ENCODE results near the gene CPAMD8. TPM values are rescaled to one million over a fixed set of nuclear protein-coding genes. Genes with fewer than 3 reads are reported as not detected.

CPAMD8 gene
- total and polyA plus RNA-seq, 9 of the 15 experiments (the other 6 are each of a cell fraction or from before 2014, with no cell fraction given), result 0.20 to 2.1 (median 1.3) TPM

DNA sequence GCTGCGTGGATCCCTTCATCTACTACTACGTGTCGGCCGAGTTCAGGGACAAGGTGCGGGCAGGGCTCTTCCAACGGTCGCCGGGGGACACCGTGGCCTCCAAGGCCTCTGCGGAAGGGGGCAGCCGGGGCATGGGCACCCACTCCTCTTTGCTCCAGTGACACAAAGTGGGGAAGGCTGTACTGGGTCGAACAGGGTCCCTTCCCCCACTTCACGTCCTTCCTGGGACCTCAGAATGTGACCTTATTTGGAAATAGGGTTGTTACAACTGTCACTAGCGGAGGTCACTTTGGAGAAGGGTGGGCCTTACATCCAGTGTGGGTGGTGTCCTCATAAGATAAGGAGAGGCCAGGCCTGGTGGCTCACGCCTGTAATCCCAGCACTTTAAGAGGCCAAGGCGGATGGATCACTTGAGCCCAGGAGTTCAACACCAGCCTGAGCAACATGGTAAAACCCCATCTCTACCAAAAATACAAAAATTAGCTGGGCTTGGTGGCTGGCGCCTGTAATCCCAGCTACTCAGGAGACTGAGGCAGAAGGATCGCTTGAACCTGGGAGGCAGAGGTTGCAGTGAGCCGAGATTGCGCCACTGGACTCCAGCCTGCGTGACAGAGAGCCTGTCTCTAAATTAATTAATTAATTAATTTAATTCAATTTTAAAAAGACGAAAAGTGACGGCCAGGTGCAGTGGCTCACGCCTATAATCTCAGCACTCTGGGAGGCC, 136.0 kb downstream of the CPAMD8 start (continued):
- TF ChIP-seq FOXK2 (conservative IDR thresholded peaks at IDR 0.05 in 1 of 2, IDR thresholded peaks at IDR 0.05 in 1 of 2; ENCODE audit: low read depth in 2 of 2) (peak; percentile 69 to 70), RNF2 (IDR thresholded peaks at IDR 0.05) (peak; percentile 94), NCOR1 (IDR thresholded peaks at IDR 0.05) (peak; percentile 68), ZNF12 (CRISPR knock-in tag; IDR thresholded peaks at IDR 0.05) (0 out of 2 replicates have a peak, but pooled peaks have one; percentile 11), BRD4 (IDR thresholded peaks at IDR 0.05) (0 out of 2 replicates have a peak, but pooled peaks have one; percentile 27), GATAD2B (IDR thresholded peaks at IDR 0.05; ENCODE audit: borderline replicate concordance) (0 out of 2 replicates have a peak, but pooled peaks have one; percentile 20), ZNF324 (CRISPR knock-in tag; IDR thresholded peaks at IDR 0.05) (0 out of 2 replicates have a peak, but pooled peaks have one; percentile 25), POLR2AphosphoS5 (IDR thresholded peaks at IDR 0.05; ENCODE audit: control insufficient read depth, insufficient read depth, low read depth, low read length) (no peak; the same call in 1 of the 2 replicates), ZNF408 (CRISPR knock-in tag; IDR thresholded peaks at IDR 0.05; ENCODE audit: low read depth) (no peak), SREBF1 (IDR thresholded peaks at IDR 0.05; ENCODE audit: borderline replicate concordance, low read depth, low read length) (no peak), ZNF175 (CRISPR knock-in tag; IDR thresholded peaks at IDR 0.05; ENCODE audit: low read depth) (peak; percentile 88; the same call in 1 of the 2 replicates), BCOR (IDR thresholded peaks at IDR 0.05) (peak; percentile 39), CBFB (CRISPR knock-in tag; IDR thresholded peaks at IDR 0.05) (0 out of 2 replicates have a peak, but pooled peaks have one; percentile 10), SNRNP70 (optimal IDR thresholded peaks at IDR 0.05; ENCODE audit: low read depth, low read length) (no peak), MAZ (CRISPR knock-in tag; conservative IDR thresholded peaks at IDR 0.05 in 1 of 2, IDR thresholded peaks at IDR 0.05 in 1 of 2) (peak in 1 of 2 experiments; percentile 8; a peak in 3 of 4 replicates)
- TF ChIP-seq, protein P1, sequence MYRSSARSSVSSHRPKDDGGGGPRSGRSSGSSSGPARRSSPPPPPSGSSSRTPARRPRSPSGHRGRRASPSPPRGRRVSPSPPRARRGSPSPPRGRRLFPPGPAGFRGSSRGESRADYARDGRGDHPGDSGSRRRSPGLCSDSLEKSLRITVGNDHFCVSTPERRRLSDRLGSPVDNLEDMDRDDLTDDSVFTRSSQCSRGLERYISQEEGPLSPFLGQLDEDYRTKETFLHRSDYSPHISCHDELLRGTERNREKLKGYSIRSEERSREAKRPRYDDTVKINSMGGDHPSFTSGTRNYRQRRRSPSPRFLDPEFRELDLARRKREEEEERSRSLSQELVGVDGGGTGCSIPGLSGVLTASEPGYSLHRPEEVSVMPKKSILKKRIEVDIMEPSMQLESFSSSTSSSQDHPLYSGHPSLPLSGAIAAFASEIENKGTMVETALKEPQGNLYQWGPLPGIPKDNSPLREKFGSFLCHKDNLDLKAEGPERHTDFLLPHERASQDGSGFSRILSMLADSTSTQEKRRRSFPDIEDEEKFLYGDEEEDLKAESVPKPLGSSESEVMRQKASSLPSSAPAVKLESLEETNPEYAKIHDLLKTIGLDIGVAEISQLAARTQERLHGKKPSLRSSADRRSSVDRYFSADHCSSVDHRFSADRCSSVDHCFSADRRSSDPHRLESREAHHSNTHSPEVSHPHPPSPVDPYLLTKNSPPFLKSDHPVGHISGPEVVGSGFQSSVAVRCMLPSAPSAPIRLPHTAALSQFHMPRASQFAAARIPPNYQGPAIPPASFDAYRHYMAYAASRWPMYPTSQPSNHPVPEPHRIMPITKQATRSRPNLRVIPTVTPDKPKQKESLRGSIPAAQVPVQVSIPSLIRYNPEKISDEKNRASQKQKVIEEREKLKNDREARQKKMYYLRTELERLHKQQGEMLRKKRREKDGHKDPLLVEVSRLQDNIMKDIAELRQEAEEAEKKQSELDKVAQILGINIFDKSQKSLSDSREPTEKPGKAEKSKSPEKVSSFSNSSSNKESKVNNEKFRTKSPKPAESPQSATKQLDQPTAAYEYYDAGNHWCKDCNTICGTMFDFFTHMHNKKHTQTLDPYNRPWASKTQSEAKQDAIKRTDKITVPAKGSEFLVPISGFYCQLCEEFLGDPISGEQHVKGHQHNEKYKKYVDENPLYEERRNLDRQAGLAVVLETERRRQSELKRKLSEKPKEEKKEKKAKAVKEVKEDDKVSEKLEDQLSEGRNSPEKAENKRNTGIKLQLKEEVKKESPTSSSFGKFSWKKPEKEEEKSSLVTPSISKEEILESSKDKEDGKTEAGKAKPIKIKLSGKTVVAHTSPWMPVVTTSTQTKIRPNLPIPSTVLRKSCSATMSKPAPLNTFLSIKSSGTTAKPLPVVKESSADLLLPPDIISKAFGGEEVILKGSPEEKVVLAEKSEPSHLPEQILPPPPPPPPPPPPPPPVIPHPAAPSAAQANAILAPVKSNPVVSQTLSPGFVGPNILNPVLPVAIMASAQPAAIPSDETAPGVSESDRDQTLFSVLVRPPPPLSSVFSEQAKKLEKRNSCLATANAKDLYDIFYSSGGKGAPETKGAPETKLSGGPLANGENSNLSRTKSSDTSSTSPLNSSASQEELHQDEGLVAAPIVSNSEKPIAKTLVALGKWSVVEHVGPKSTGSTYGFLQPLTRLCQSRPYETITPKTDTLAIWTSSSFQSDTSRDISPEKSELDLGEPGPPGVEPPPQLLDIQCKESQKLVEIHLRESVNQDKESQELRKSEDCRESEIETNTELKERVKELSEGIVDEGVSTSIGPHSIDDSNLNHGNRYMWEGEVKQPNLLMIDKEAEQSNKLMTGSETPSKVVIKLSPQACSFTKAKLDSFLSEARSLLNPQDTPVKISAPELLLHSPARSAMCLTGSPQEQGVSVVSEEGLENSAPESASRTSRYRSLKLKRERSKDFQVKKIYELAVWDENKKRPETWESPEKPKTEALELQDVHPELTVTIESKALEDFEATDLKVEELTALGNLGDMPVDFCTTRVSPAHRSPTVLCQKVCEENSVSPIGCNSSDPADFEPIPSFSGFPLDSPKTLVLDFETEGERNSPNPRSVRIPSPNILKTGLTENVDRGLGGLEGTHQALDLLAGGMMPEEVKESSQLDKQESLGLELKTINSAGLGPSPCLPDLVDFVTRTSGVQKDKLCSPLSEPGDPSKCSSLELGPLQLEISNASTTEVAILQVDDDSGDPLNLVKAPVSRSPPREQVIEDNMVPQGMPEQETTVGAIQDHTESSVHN (IDR thresholded peaks at IDR 0.05; ENCODE audit: borderline replicate concordance in 1 of 2, low read depth in 1 of 2), result 0 out of 4 replicates have a peak, but pooled peaks of 1 of the 2 experiments have one; percentile 58
- TF ChIP-seq, protein P2, sequence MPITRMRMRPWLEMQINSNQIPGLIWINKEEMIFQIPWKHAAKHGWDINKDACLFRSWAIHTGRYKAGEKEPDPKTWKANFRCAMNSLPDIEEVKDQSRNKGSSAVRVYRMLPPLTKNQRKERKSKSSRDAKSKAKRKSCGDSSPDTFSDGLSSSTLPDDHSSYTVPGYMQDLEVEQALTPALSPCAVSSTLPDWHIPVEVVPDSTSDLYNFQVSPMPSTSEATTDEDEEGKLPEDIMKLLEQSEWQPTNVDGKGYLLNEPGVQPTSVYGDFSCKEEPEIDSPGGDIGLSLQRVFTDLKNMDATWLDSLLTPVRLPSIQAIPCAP (CRISPR knock-in tag; IDR thresholded peaks at IDR 0.05; ENCODE audit: borderline replicate concordance), result no peak
